ENCODE measurements around the gene SLC1A4.
"Not testable (repeated sequence)": the region's sequence is repeated elsewhere in the genome, so short reads cannot be mapped to it uniquely, and the experiment has no call there.

SLC1A4 gene

GRCh38 chr2:64989126-64989981, at the start of gene SLC1A4:
SLC1A4 (plus strand) TSS chr2:64989399; CDS start chr2:64989644, 245 bp downstream.
- peak; percentile 76 to 86 for DNase-seq

GRCh38 chr2:64941143-64941542, 48.1 kb upstream of the SLC1A4 start:
- no peak for DNase-seq

- DNase-seq, result no peak
Observed at GRCh38 chr2:64941801-64942200, 47.4 kb upstream of the SLC1A4 start.

GRCh38 chr2:64942693-64943092, 46.5 kb upstream of the SLC1A4 start:
- no peak for DNase-seq

GRCh38 chr2:64943387-64944150, 45.6 kb upstream of the SLC1A4 start:
- DNase-seq, result no peak

- no peak for DNase-seq
Observed at GRCh38 chr2:64944484-64944883, 44.7 kb upstream of the SLC1A4 start.

GRCh38 chr2:64945973-64946768, 43.0 kb upstream of the SLC1A4 start:
- DNase-seq, result no peak

GRCh38 chr2:64946769-64947247, 42.4 kb upstream of the SLC1A4 start:
- DNase-seq, result no peak

GRCh38 chr2:64947885-64948284, 41.3 kb upstream of the SLC1A4 start:
- no peak for DNase-seq

GRCh38 chr2:64950226-64951160, 38.7 kb upstream of the SLC1A4 start:
- no peak for DNase-seq

- DNase-seq, result no peak
Observed at GRCh38 chr2:64951306-64951953, 37.8 kb upstream of the SLC1A4 start.

- no peak for DNase-seq
Observed at GRCh38 chr2:64952096-64952495, 37.1 kb upstream of the SLC1A4 start.

GRCh38 chr2:64952511-64953482, 36.4 kb upstream of the SLC1A4 start:
- DNase-seq, result no peak

- no peak for DNase-seq
Observed at GRCh38 chr2:64955467-64955866, 33.7 kb upstream of the SLC1A4 start.

GRCh38 chr2:64957109-64957903, 31.9 kb upstream of the SLC1A4 start:
- DNase-seq, result no peak

GRCh38 chr2:64958556-64958955, 30.6 kb upstream of the SLC1A4 start:
- no peak for DNase-seq

- DNase-seq, result no peak
Observed at GRCh38 chr2:64960819-64961218, 28.4 kb upstream of the SLC1A4 start.

GRCh38 chr2:64963138-64963537, 26.1 kb upstream of the SLC1A4 start:
- not testable (repeated sequence) for DNase-seq

GRCh38 chr2:64963719-64964118, 25.5 kb upstream of the SLC1A4 start:
- no peak for DNase-seq

Data from NCI-H524 (cell line).